HEK293 (cell line): ENCODE data around the gene MRPL20.

Experiments used
- CTCF ChIA-PET: fragments of 350-600 bp; formaldehyde crosslinking; extraction: SDS; loops from one replicate; lab custom pipeline; 2021; ENCODE audit warnings: antibody characterized with exemption; lab: Yijun Ruan, JAX
- POLR2A ChIA-PET: fragments of 300-600 bp; formaldehyde crosslinking; extraction: SDS; loops from one replicate; lab custom pipeline; 2020; ENCODE audit warnings: antibody characterized with exemption, inconsistent platforms; lab: Yijun Ruan, JAX
- H3K27ac ChIP-seq: fragments of 200-500 bp; sonication (Bioruptor generic); 2 replicates; pipeline ENCODE4 v1.5.1; 2014; ENCODE audit warnings: low read depth, low read length, control low read depth, inconsistent platforms; ENCODE audit errors: extremely low read depth
- H3K36me3 ChIP-seq, 2 experiments: fragments of 200-500 bp in 1 of 2; sonication (Bioruptor generic) in 1 of 2; 1 replicate in 1 of 2; 2 replicates in 1 of 2; pipeline ENCODE4 v1.5.1; 2014 to 2017; ENCODE audit warnings: inconsistent platforms in 2 of 2, low read length in 2 of 2; ENCODE audit not compliant: control insufficient read depth in 2 of 2, insufficient read depth in 1 of 2
- H3K4me1 ChIP-seq: fragments of 200-500 bp; sonication (Bioruptor generic); 2 replicates; pipeline ENCODE4 v1.5.1; 2014; ENCODE audit warnings: mild to moderate bottlenecking, low read length, inconsistent platforms; ENCODE audit not compliant: control insufficient read depth, insufficient read depth
- H3K4me3 ChIP-seq: 2 replicates; pipeline ENCODE4 v1.5.1; 2011; ENCODE audit warnings: low read depth, mild to moderate bottlenecking, control low read depth, low read length, moderate library complexity
- H3K9me3 ChIP-seq: fragments of 200-500 bp; sonication (Bioruptor generic); 2 replicates; pipeline ENCODE4 v1.5.1; 2014; ENCODE audit warnings: low read depth, low read length, inconsistent platforms; ENCODE audit not compliant: control insufficient read depth, insufficient read depth
- GLI2 ChIP-seq: fragments of 450-650 bp; formaldehyde crosslinking; IDR thresholded peaks from 2 replicates; pipeline ENCODE4; 2017; ENCODE audit warnings: missing biosample characterization, missing genetic modification characterization, low read depth, borderline replicate concordance
- GLIS2 ChIP-seq: fragments of 450-650 bp; formaldehyde crosslinking; IDR thresholded peaks from 2 replicates; pipeline ENCODE4 v1.5.1; 2016; ENCODE audit warnings: missing biosample characterization, missing genetic modification characterization
- HOXC10 ChIP-seq: sonication (generic); formaldehyde crosslinking; IDR thresholded peaks from 2 replicates; pipeline ENCODE4 v1.8.1; 2023; ENCODE audit warnings: mild to moderate bottlenecking, missing genetic modification reagents
- KLF1 ChIP-seq: fragments of 450-650 bp; formaldehyde crosslinking; IDR thresholded peaks from 2 replicates; pipeline ENCODE4 v1.5.1; 2016; ENCODE audit warnings: missing biosample characterization, missing genetic modification characterization
- KLF16 ChIP-seq: fragments of 450-650 bp; formaldehyde crosslinking; IDR thresholded peaks from 2 replicates; pipeline ENCODE4 v1.5.1; 2017; ENCODE audit warnings: missing biosample characterization, missing genetic modification characterization
- KLF9 ChIP-seq: fragments of 450-650 bp; formaldehyde crosslinking; IDR thresholded peaks from 2 replicates; pipeline ENCODE4 v1.5.1; 2016; ENCODE audit warnings: missing biosample characterization, missing genetic modification characterization, low read depth
- MEIS1 ChIP-seq: sonication (generic); formaldehyde crosslinking; IDR thresholded peaks from 2 replicates; pipeline ENCODE4 v1.8.1; 2022; ENCODE audit warnings: missing genetic modification reagents, mild to moderate bottlenecking, borderline replicate concordance
- SETDB1 ChIP-seq: IDR thresholded peaks from one replicate; pipeline ENCODE4 v1.6.1; 2017; ENCODE audit warnings: mild to moderate bottlenecking, low read length, moderate library complexity, mixed read lengths; ENCODE audit not compliant: insufficient read length
- ZBTB1 ChIP-seq: fragments of 450-650 bp; formaldehyde crosslinking; IDR thresholded peaks from 2 replicates; pipeline ENCODE4 v1.5.1; 2016; ENCODE audit warnings: missing biosample characterization, missing genetic modification characterization
- ZBTB11 ChIP-seq: fragments of 450-650 bp; formaldehyde crosslinking; conservative IDR thresholded peaks from 2 replicates; pipeline ENCODE4 v1.5.1; 2016; ENCODE audit warnings: low read depth, missing biosample characterization, missing genetic modification characterization
- ZBTB21 ChIP-seq: fragments of 450-650 bp; formaldehyde crosslinking; IDR thresholded peaks from 2 replicates; pipeline ENCODE4 v1.5.1; 2017; ENCODE audit warnings: missing biosample characterization, missing genetic modification characterization
- ZBTB7A ChIP-seq: fragments of 450-650 bp; formaldehyde crosslinking; IDR thresholded peaks from 2 replicates; pipeline ENCODE4 v1.5.1; 2016; ENCODE audit warnings: low read depth, missing biosample characterization, missing genetic modification characterization
- ZFHX2 ChIP-seq: fragments of 450-650 bp; formaldehyde crosslinking; conservative IDR thresholded peaks from 2 replicates; pipeline ENCODE4 v1.5.1; 2016; ENCODE audit warnings: missing biosample characterization, missing genetic modification characterization
- ZFP37 ChIP-seq: fragments of 450-650 bp; formaldehyde crosslinking; IDR thresholded peaks from 2 replicates; pipeline ENCODE4 v1.5.1; 2016; ENCODE audit warnings: missing biosample characterization, missing genetic modification characterization
- ZFP41 ChIP-seq: fragments of 450-650 bp; formaldehyde crosslinking; IDR thresholded peaks from 2 replicates; pipeline ENCODE4 v1.5.1; 2016; ENCODE audit warnings: missing biosample characterization, missing genetic modification characterization, borderline replicate concordance
- ZNF19 ChIP-seq: fragments of 450-650 bp; formaldehyde crosslinking; IDR thresholded peaks from 2 replicates; pipeline ENCODE4; 2016; ENCODE audit warnings: missing biosample characterization, missing genetic modification characterization, low read depth
- ZNF221 ChIP-seq: fragments of 450-650 bp; formaldehyde crosslinking; IDR thresholded peaks from 2 replicates; pipeline ENCODE4 v1.5.1; 2017; ENCODE audit warnings: missing biosample characterization, missing genetic modification characterization, borderline replicate concordance
- ZNF239 ChIP-seq: fragments of 450-650 bp; formaldehyde crosslinking; IDR thresholded peaks from 2 replicates; pipeline ENCODE4 v1.5.1; 2016; ENCODE audit warnings: missing biosample characterization, missing genetic modification characterization
- ZNF311 ChIP-seq: fragments of 450-650 bp; formaldehyde crosslinking; IDR thresholded peaks from 2 replicates; pipeline ENCODE4 v1.5.1; 2017; ENCODE audit warnings: missing biosample characterization, missing genetic modification characterization, borderline replicate concordance
- ZNF391 ChIP-seq: fragments of 450-650 bp; formaldehyde crosslinking; IDR thresholded peaks from 2 replicates; pipeline ENCODE4 v1.5.1; 2016; ENCODE audit warnings: low read depth, missing biosample characterization, missing genetic modification characterization, borderline replicate concordance
- ZNF426 ChIP-seq: fragments of 450-650 bp; formaldehyde crosslinking; IDR thresholded peaks from 2 replicates; pipeline ENCODE4 v1.5.1; 2017; ENCODE audit warnings: missing biosample characterization, missing genetic modification characterization, mild to moderate bottlenecking, inconsistent platforms, moderate library complexity
- ZNF549 ChIP-seq: fragments of 450-650 bp; IDR thresholded peaks from 2 replicates; pipeline ENCODE4 v1.5.1; 2018; ENCODE audit warnings: missing biosample characterization, missing genetic modification characterization, mild to moderate bottlenecking, inconsistent platforms, moderate library complexity
- ZNF555 ChIP-seq: fragments of 450-650 bp; formaldehyde crosslinking; conservative IDR thresholded peaks from 2 replicates; pipeline ENCODE4 v1.5.1; 2017; ENCODE audit warnings: missing biosample characterization, mild to moderate bottlenecking, missing genetic modification characterization, inconsistent platforms
- ZNF629 ChIP-seq: fragments of 450-650 bp; formaldehyde crosslinking; IDR thresholded peaks from 2 replicates; pipeline ENCODE4 v1.5.1; 2017; ENCODE audit warnings: missing biosample characterization, missing genetic modification characterization
- ZNF654 ChIP-seq: fragments of 450-650 bp; formaldehyde crosslinking; IDR thresholded peaks from 2 replicates; pipeline ENCODE4 v1.5.1; 2016; ENCODE audit warnings: low read depth, missing biosample characterization, missing genetic modification characterization
- ZNF701 ChIP-seq: fragments of 450-650 bp; formaldehyde crosslinking; IDR thresholded peaks from 2 replicates; pipeline ENCODE4 v1.5.1; 2016; ENCODE audit warnings: missing biosample characterization, missing genetic modification characterization
- ZNF707 ChIP-seq: fragments of 450-650 bp; formaldehyde crosslinking; IDR thresholded peaks from 2 replicates; pipeline ENCODE4 v1.5.1; 2016; ENCODE audit warnings: missing biosample characterization, missing genetic modification characterization
- ZNF776 ChIP-seq: fragments of 450-650 bp; formaldehyde crosslinking; IDR thresholded peaks from 2 replicates; pipeline ENCODE4 v1.5.0; 2017; ENCODE audit warnings: missing biosample characterization, missing genetic modification characterization, borderline replicate concordance
- ZNF792 ChIP-seq: fragments of 450-650 bp; formaldehyde crosslinking; IDR thresholded peaks from 2 replicates; pipeline ENCODE4 v1.5.1; 2016; ENCODE audit warnings: missing biosample characterization, missing genetic modification characterization

MRPL20 gene

GRCh38 chr1:1393428-1393827 lies 13.7 kb downstream of the MRPL20 start:
- Histone ChIP-seq H3K9me3 (no peaks in the 10 kb centered on the region), H3K4me3 (no peak overlapping the region), H3K36me3 (peaks cover 68 to 99% of the 10 kb centered on the region in 2 experiments), H3K27ac (no peak overlapping the region), H3K4me1 (no peaks in the 10 kb centered on the region)
- POLR2A ChIA-PET: interaction anchor here (0.8 kb wide), 1 partner anchor 18 kb away, joined by 3 read pairs; the partner anchor contains the start of gene AURKAIP1
- TF ChIP-seq ZNF707 (tag by site-specific recombination) (no peak), ZNF555 (tag by site-specific recombination) (no peak), MEIS1 (CRISPR knock-in tag) (no peak), GLI2 (tag by site-specific recombination) (no peak), ZNF776 (tag by site-specific recombination) (no peak), ZNF426 (no peak), ZNF792 (no peak), ZNF701 (tag by site-specific recombination) (no peak), ZNF311 (no peak), KLF16 (tag by site-specific recombination) (no peak), HOXC10 (CRISPR knock-in tag) (no peak), ZBTB1 (tag by site-specific recombination) (no peak), ZFP37 (tag by site-specific recombination) (no peak)
- CTCF ChIA-PET: interaction anchor here (1.8 kb wide), 1 partner anchor 18 kb away, joined by 5 read pairs; the partner anchor contains the start of gene AURKAIP1

GRCh38 chr1:1393014-1393413 lies 14.1 kb downstream of the MRPL20 start:
- Histone ChIP-seq H3K9me3 (no peaks in the 10 kb centered on the region), H3K4me3 (no peak overlapping the region), H3K4me1 (no peaks in the 10 kb centered on the region), H3K27ac (no peak overlapping the region), H3K36me3 (peaks cover 72 to 99% of the 10 kb centered on the region in 2 experiments)
- TF ChIP-seq ZNF549 (tag by site-specific recombination): no peak
- no peak for TF ChIP-seq ZNF391 (tag by site-specific recombination)
- TF ChIP-seq ZBTB21 (tag by site-specific recombination): no peak
- no peak for TF ChIP-seq ZNF654
- TF ChIP-seq KLF1 (tag by site-specific recombination): no peak
- no peak for TF ChIP-seq ZFP41 (tag by site-specific recombination)
- no peak for TF ChIP-seq ZBTB7A (tag by site-specific recombination)
- no peak for TF ChIP-seq GLIS2
- TF ChIP-seq SETDB1: no peak
- ChIA-PET POLR2A (interaction anchor here (0.8 kb wide), 1 partner anchor 18 kb away, joined by 3 read pairs; the partner anchor contains the start of gene AURKAIP1), CTCF (interaction anchor here (1.8 kb wide), 1 partner anchor 18 kb away, joined by 5 read pairs; the partner anchor contains the start of gene AURKAIP1)

- no peaks in the 10 kb centered on the region for H3K4me1 ChIP-seq
- no peaks in the 10 kb centered on the region for H3K9me3 ChIP-seq
- POLR2A ChIA-PET: interaction anchor here (0.9 to 1.2 kb wide), 2 partner anchors 9 to 43 kb away, joined by 3 read pairs; no protein-coding TSS in a partner anchor
- CTCF ChIA-PET: interaction anchor here (0.6 to 2.2 kb wide), 6 partner anchors 9 to 113 kb away, joined by 3 to 9 read pairs (median 4); partner anchors contain the start of gene ATAD3C
- TF ChIP-seq ZFHX2: no peak
- TF ChIP-seq ZNF221: no peak
- TF ChIP-seq ZNF19 (tag by site-specific recombination): no peak
- no peak for TF ChIP-seq ZNF701 (tag by site-specific recombination)
- no peak for TF ChIP-seq KLF9 (tag by site-specific recombination)
- no peak for TF ChIP-seq ZNF239 (tag by site-specific recombination)
- no peak for TF ChIP-seq ZNF629 (tag by site-specific recombination)
- TF ChIP-seq ZBTB11 (tag by site-specific recombination): no peak
- no peak overlapping the region for H3K27ac ChIP-seq
- H3K36me3 ChIP-seq: peaks cover 68 to 100% of the 10 kb centered on the region in 2 experiments
- no peak overlapping the region for H3K4me3 ChIP-seq
Measured at GRCh38 chr1:1391225-1391624, 15.9 kb downstream of the MRPL20 start.
